H7 (cell line): ENCODE results near the gene RSAD1. TPM values are rescaled to one million over a fixed set of nuclear protein-coding genes. Genes with fewer than 3 reads are reported as not detected.

ENCODE experiments used
- DNase-seq: peaks from one replicate; pipeline ENCODE4 v3.0.0; 2012
- H3K27me3 ChIP-seq: 2 replicates; pipeline ENCODE4 v1.6.0; 2011; ENCODE audit warnings: mild to moderate bottlenecking, low read length; ENCODE audit not compliant: control insufficient read depth, insufficient read depth
- H3K36me3 ChIP-seq: replicated peaks from 2 replicates; pipeline ENCODE4 v1.5.1; 2011; ENCODE audit warnings: low read length; ENCODE audit not compliant: control insufficient read depth, insufficient read depth
- H3K4me3 ChIP-seq: 2 replicates; pipeline ENCODE4 v1.5.1; 2011; ENCODE audit warnings: low read depth, mild to moderate bottlenecking, control low read depth, low read length, moderate library complexity; ENCODE audit not compliant: insufficient read depth
- total RNA-seq: library from RNA; depleted of rRNA; stranded (reverse); fragments of >200 nt; shearing (Covaris generic); gene quantifications from 2 replicates; pipeline ENCODE4 v1.2.3, GENCODE V29; 2014

Gene RSAD1
- total RNA-seq, 1 experiment from 2014 or later = 28.4 TPM

DNA sequence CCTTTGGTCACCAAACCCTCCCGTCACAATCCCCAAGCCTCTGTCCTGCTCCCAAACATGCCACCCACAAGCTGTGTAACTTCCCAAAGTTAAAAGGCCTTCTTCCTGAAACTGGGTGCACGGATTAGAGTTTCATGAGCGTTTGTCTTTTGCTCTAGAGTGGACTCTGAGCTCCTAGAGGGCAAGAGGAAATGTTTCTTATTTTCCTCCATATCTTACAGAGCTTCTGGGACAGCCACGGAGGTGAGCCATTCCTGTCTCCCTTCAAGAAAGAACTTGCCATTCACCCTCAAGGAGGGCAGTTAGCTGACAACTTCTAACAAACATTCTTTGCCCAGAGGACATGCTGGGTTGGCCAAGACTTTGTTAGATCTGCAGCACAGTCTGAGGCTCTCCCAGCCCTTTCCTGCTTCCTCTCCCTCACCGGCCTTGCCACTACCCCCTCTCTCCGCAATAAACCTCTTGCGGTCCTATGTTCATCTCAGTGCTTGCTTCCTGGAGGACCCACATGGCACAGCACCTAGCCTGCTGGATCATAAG lies 27.0 kb downstream of the RSAD1 start:
- no peak overlapping the region for H3K4me3 ChIP-seq
- no peak for DNase-seq
- no peaks in the 10 kb centered on the region for H3K36me3 ChIP-seq
- peaks cover 9% of the 10 kb centered on the region for H3K27me3 ChIP-seq

DNA sequence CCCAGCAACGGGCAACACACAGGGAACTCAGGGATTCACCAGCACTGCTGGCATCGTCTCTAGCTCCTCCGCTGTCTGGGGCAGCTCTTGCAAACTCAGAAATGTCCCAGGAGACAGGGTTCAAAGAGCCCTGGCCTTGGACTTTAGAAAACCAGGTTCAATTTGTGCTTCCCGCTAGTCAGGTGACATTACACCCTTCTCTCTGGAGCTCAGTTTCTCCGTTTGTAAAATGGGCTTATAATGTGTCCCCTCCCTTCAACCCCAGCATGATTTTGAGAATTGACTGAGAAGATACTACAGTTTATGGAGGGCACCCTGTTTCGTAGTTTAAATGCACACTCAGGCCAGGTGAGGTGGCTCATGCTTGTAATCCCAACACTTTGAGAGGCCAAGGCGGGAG lies 27.6 kb downstream of the RSAD1 start:
- Histone ChIP-seq H3K27me3 (peaks cover 9% of the 10 kb centered on the region), H3K4me3 (no peak overlapping the region), H3K36me3 (no peaks in the 10 kb centered on the region)
- no peak for DNase-seq

DNA sequence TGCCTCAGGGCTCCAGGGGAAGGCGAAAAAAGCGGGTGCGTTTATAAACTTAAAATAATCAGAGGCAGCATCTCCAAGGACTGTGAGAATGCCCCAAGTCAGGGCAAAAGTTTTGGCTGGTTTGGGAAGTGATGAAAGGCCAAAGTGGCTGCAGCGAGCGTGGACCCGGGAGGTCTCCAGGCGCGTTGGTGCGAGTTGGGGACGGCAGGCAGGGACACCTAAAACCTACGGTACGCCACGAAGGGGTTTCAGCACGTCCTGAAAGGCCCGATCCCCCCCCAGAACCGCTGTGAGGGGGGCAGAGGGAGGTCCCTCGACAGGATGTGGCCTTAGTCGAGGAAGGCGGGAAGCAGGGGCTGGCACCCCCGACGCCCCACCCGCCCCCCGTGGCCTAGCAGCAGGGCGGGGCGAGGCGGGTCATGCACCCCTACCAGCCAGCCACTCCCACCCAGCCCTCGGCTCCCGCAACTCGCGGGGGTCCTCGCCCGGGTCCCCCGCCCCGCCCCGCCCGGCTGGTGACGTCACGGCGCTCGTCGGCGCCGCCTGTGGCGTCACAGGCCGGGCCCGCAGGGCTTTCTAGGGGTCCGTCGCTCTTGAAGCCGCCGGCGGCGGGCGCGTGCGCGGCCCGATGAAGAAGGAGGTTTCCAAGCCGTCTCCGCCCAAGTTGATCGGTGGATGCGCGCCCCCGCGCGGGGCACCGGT lies 29.4 kb downstream of the RSAD1 start, which contains the start of gene MYCBPAP:
Gene MYCBPAP (plus strand): TSS at position 569 of the 702 bp plus-strand sequence. CDS start 236 bp downstream, outside the sequence.
- H3K27me3 ChIP-seq = peaks cover 9% of the 10 kb centered on the region
- peak within 1 kb of the TSS; percentile 65 for H3K4me3 ChIP-seq
- DNase-seq = peak; percentile 96
- no peaks in the 10 kb centered on the region for H3K36me3 ChIP-seq

DNA sequence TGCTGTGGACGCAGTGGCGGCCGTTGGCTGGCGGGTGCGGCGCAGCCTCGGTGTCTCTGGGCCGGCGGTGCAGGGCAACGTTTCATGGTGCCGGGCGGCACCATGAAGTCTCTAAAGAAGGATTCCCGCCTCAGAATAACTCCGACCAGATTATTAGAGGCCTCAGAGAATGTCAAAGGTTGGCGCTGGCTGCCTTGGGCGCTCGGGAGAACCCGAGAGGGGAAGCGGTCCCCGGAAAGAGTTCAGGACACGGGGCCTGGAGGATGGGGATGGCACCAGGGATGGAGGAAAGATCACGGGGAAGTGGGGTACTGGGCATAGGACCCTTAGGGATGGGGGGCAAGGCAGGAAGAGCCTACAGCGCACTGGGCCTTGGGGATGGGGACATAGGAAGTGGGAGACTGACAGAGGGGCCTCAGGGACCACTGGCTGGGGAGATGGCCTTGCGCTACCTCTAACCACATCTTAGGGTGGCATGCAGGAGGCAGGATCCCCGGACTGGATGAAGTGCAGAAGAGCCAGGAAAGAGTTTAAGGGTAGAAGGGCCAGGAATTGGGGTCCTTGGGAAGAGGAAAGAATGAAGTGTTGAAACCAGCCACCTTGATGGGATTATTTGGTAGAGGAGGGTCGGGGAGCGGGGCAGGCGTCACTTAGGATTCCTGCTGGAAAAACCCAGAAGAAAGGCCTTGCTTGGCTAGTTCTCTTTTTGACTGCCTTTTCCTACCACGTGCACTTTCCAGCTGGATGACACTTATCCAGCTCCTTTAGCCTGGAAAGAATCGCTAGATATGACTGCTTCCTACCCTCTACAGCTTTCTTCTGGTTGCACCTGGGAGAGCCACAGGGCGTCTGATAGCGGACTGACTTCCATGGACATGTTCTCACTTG lies 30.2 kb downstream of the RSAD1 start:
- no peaks in the 10 kb centered on the region for H3K36me3 ChIP-seq
- H3K4me3 ChIP-seq = peak overlapping the region; percentile 65
- DNase-seq = no peak
- H3K27me3 ChIP-seq = peaks cover 9% of the 10 kb centered on the region

DNA sequence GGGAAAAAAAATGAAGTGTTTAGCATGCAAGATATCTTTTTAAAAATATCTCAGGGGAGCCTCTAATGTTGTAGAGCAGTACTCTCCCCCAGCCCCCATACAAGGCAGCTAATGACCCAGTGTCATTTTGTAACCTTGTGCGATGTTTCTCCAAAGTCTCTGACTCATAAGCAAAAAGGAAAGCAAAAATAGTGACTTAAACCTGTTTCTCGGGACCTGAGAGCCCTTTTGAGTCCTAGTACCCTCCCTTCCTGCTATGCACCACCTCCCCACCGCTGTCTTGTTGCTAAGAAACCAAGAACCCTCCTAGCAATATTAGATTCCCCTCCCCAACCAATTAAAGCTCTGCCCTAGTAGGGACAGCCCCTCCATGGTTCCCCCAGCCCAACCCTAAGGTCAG lies 32.4 kb downstream of the RSAD1 start:
- Histone ChIP-seq H3K4me3 (no peak overlapping the region), H3K36me3 (no peaks in the 10 kb centered on the region), H3K27me3 (peaks cover 9% of the 10 kb centered on the region)
- no peak for DNase-seq

DNA sequence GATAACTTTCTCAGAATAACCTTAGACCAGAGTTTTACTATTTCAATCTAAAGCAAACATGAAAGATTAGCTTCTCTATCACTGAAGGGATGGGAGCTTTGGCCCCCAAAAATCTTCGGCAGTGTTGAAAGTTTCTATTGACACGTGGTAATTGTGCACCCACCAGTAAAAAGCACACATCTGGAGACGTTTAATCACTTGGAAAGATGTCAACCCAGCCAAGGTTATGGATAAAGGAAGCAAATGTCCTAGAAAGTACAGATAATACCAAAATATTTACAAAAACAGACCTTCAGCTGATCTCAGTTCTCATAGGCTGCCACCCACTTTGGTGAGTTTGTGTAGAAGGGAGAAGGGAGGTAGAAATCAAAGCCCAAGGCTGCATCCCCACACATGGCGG lies 34.8 kb downstream of the RSAD1 start:
- H3K27me3 ChIP-seq = peaks cover 5% of the 10 kb centered on the region; the same call in 1 of the 2 replicates
- no peak for DNase-seq
- H3K4me3 ChIP-seq = no peak overlapping the region
- no peaks in the 10 kb centered on the region for H3K36me3 ChIP-seq

DNA sequence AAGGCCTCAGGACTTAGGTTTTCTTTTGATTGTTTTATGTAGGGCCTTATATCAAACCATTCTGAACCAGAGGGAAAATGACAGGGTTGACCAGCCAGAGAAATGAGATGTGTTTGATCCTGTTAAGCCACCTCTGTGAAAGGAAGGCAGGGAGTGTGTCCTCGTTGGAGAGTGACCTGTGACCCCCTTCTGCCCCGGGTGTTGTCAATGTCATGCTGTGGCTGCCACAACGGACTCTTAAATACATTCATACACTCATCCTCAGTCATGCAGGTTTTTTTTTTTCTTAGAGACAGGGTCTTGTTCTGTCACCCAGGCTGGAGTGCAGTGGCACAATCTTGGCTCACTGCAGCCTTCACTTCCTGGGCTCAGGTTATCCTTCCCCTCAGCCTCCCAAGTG lies 35.7 kb downstream of the RSAD1 start:
- no peaks in the 10 kb centered on the region for H3K27me3 ChIP-seq
- DNase-seq = no peak
- no peaks in the 10 kb centered on the region for H3K36me3 ChIP-seq
- H3K4me3 ChIP-seq = no peak overlapping the region

DNA sequence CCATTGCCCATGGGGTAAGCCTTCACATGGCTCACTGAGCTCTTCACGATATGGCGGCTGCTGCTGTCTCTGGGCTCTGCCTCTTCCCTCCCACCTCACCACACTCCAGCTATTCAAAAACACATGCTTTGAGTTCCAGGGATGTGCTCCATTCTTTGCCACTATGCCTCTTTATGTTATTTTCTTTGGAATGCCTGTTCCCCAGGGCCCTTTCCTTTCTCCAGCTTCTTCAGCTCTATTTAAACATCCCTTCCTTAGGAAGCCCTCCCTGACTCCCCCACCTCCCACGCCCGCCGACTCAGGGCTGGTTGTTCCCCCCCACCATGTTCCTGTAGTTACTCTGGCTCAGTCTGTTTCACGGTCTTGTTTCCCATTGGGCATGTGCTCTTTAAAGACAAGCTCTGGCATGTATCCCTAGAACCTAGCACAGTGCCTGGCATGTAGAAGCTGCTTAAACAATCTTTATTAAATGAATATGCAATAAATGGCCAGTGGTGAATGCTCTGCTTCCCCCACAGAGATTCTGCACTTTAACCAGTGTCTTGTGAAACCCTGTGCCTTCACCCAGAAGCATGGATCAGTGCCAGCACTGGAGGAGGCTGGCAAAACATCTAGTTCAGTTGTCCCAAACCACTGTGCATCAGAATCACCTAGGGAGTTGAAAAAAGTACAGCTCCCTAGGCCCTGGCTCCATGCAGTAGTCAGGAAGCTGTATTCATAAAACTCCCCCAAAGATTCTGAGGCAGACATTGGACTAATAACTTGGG lies 36.5 kb downstream of the RSAD1 start:
- Histone ChIP-seq H3K27me3 (no peaks in the 10 kb centered on the region), H3K36me3 (no peaks in the 10 kb centered on the region), H3K4me3 (no peak overlapping the region)
- DNase-seq = no peak

DNA sequence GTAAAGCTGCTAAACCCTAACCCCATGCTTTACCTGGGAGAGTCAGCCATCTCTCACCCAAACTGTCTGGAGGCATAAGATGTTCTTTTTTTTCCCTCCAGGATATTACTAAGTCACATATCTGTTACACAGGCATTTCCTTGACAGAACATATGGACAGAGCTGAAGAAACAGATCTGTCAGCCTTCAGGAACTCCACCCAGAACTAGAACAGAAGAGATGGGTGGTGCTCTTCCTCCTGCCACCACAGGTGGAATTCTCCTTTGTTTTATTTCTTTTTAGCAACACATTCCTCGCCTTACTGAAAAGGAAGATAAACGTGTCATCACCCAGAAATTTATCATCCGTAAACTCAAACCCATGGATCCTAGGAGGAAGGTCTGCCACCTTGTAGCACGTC lies 38.4 kb downstream of the RSAD1 start:
- Histone ChIP-seq H3K36me3 (no peaks in the 10 kb centered on the region), H3K27me3 (no peaks in the 10 kb centered on the region), H3K4me3 (no peak overlapping the region)
- no peak for DNase-seq

DNA sequence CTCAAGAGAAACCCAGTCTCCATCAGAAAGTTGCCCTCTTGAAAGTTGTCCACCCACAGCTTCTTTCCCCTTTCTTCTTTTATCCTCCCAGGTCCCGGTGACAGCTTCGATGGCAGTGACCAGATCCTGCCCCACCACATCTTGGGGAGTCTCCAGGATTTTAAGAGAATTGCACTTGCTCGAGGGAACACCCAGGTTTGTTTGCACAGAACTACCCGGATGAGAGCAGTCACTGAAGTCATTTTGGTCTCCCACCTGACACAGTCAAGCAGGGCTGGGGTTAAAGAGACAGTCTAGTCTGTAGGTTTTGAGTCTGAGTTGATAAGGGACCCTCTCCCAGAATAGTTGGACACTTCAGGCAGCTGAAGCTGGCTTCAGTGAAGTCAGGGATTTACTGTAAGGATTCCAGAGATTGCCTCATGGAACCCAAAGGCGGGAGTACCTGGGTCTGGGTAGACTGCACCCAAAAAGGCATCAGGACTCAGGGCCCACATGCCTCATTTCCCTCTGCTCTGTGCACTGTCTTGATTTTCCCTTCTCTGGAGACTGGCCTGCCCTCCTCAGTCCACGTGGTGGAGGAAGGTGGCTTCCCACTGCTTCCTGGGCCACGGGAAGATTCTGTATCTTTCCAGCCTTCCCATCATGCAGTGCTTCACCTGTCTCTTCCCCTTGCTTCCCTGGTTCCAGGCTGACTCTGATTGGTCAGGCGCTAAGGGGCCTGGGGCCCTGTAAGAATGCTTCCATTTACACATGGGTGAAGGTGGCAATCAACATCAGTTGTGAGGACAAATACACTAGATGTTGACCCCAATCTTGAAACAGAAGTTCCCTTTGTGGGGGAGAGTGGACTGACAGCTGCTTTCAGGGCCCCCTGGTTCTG lies 39.1 kb downstream of the RSAD1 start:
- DNase-seq = no peak
- Histone ChIP-seq H3K27me3 (no peaks in the 10 kb centered on the region), H3K36me3 (no peaks in the 10 kb centered on the region), H3K4me3 (no peak overlapping the region)

DNA sequence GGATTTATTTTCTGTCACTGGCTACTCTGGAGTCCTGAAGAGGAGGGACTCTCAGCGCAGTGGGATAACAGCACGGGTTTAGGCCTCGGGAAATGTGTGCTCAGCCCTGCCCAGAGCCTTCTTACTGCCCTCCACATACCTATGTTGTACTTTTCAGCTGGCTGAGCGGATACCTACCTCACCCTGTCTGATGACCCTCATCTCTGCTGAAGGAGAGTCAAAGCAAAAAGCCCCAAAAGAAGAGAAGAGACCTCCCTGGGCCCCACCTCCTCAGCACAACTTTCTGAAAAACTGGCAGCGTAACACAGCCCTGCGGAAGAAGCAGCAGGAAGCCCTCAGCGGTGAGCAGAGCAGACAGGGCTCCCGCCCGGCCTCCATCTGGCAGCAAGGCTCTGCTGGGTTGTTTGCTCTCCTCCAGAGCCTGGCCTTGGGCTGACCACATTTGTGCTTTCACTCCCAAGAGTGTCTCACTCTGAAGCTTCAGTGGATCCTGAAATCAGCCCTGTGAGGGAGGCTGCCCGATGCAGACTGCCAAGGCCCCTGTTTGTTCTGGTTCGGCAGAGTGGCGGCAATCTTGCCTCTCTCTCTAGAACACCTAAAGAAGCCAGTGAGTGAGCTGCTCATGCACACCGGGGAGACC lies 39.8 kb downstream of the RSAD1 start:
- Histone ChIP-seq H3K36me3 (no peaks in the 10 kb centered on the region), H3K27me3 (no peaks in the 10 kb centered on the region), H3K4me3 (no peak overlapping the region)
- no peak for DNase-seq

DNA sequence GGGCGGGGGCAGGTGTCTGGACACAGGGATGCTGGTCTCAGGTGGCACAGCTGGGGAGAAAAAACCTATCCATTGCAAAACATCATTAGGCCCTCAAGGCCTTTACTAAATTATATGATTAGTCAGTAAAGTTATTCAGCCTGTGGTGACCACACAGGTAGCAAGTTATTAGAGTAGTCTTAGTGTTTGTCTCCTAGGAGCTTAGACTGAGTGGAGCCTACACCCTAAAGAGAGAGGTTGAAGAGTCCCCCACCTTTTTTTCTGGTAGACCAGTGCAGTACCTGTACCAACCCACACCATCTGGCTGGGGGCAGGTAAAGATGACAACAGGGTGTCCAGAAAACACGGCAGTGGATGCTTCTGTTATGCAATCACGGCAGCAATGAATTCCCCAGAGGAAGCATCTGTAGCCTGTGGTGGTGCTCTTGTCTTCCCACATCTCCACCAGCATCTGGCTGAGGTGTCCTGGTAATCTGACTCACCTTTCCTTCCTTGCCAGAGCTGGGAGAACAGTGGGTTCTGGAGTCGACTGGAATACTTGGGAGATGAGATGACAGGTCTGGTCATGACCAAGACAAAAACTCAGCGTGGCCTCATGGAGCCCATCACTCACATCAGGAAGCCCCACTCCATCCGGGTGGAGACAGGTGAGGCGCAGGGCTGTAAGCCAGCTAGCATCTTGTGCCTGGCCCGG lies 40.6 kb downstream of the RSAD1 start:
- Histone ChIP-seq H3K27me3 (no peaks in the 10 kb centered on the region), H3K36me3 (no peaks in the 10 kb centered on the region), H3K4me3 (no peak overlapping the region)
- DNase-seq = no peak

DNA sequence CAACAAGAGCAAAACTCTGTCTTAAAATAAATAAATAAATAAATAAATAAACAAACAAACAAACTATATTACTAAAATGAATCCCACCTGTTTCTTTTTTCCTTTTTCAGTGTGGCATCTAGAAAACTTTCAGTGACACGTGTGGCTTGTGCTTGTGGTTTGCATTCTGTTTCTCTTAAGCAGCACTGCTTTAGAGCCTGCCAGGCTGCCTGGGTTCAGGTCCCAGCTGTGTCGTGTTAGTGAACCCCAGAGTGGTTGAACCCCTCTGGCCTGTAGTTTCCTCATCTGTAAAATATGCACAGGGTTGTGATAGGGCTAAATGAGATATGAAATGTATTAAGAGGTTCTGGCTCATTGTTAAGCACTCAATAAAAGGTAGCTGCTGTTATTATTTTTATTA lies 41.8 kb downstream of the RSAD1 start:
- Histone ChIP-seq H3K27me3 (no peaks in the 10 kb centered on the region), H3K4me3 (no peak overlapping the region), H3K36me3 (no peaks in the 10 kb centered on the region)
- no peak for DNase-seq
